Measurements from ENCODE around the gene SAMD9L.
A peak's percentile ranks its signal among the peaks of the same experiment; 100 is the strongest.

Gene SAMD9L

GRCh38 chr7:93092757-93093370 is 55.3 kb downstream of the SAMD9L start:
- Histone ChIP-seq H2AFZ (ENCODE audit: low read depth, low read length) (no peak overlapping the region), H3K9ac (ENCODE audit: low read length) (no peak overlapping the region), H3K36me3 (replicated peaks; ENCODE audit: low read depth, low read length) (no peaks in the 10 kb centered on the region)

More at GRCh38 chr7:93092757-93093370, 55.3 kb downstream of the SAMD9L start:
- no peaks in the 10 kb centered on the region for H4K20me1 ChIP-seq (ENCODE audit: insufficient read depth, low read length)
- no peaks in the 10 kb centered on the region for H3K4me1 ChIP-seq (ENCODE audit: low read length)
- H3K4me3 ChIP-seq (ENCODE audit: low read length) = no peak overlapping the region
- H3K4me2 ChIP-seq (ENCODE audit: low read length) = no peak overlapping the region
- H3K79me2 ChIP-seq (ENCODE audit: low read length) = no peaks in the 10 kb centered on the region
- no peaks in the 10 kb centered on the region for H3K27me3 ChIP-seq (ENCODE audit: low read depth, low read length)
- H3K9me3 ChIP-seq (ENCODE audit: insufficient read depth, low read length) = peaks cover 12% of the 10 kb centered on the region; the same call in 1 of the 2 replicates
- no peak overlapping the region for H3K27ac ChIP-seq (ENCODE audit: low read length)
- no peak for TF ChIP-seq EZH2phosphoT487 (IDR thresholded peaks at IDR 0.05; ENCODE audit: low read depth)
- TF ChIP-seq, protein P1, sequence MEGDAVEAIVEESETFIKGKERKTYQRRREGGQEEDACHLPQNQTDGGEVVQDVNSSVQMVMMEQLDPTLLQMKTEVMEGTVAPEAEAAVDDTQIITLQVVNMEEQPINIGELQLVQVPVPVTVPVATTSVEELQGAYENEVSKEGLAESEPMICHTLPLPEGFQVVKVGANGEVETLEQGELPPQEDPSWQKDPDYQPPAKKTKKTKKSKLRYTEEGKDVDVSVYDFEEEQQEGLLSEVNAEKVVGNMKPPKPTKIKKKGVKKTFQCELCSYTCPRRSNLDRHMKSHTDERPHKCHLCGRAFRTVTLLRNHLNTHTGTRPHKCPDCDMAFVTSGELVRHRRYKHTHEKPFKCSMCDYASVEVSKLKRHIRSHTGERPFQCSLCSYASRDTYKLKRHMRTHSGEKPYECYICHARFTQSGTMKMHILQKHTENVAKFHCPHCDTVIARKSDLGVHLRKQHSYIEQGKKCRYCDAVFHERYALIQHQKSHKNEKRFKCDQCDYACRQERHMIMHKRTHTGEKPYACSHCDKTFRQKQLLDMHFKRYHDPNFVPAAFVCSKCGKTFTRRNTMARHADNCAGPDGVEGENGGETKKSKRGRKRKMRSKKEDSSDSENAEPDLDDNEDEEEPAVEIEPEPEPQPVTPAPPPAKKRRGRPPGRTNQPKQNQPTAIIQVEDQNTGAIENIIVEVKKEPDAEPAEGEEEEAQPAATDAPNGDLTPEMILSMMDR (IDR thresholded peaks at IDR 0.05; ENCODE audit: low read depth, low read length) = peak; percentile 55
